GM12864 (cell line): Measurements from ENCODE around the gene CHST12.

ENCODE experiments used
- DNase-seq: peaks from one replicate; pipeline ENCODE4 v3.0.0-alpha.2; 2011; ENCODE audit warnings: low read depth
- H3K4me3 ChIP-seq: 2 replicates; pipeline ENCODE4 v1.5.1; 2011; ENCODE audit warnings: mild to moderate bottlenecking, low read depth, low read length, control low read depth
- TF ChIP-seq, protein P1 (sequence below): IDR thresholded peaks from 2 replicates; pipeline ENCODE4 v1.5.1; 2011; ENCODE audit warnings: low read depth, mild to moderate bottlenecking, moderate library complexity, low read length, control low read depth, inconsistent platforms; ENCODE audit errors: missing control alignments

Gene CHST12

DNA sequence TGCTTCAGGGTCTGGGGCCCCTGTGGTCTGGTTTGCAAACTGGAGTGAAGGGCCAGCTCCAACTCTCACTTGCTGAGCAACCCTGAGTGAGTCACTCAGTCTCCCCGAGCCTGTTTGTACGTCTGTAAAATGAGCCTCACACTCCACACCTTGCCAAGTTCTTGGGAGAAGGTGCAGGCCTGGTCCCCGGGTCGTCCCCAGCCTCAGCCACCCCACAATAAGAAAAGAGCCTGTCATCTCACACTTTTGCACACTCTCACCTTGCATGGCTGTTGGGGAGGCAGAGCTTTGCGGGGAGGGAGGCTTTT lies 67.6 kb downstream of the CHST12 start:
- no peak overlapping the region for H3K4me3 ChIP-seq
- no peak for DNase-seq
- TF ChIP-seq, protein P1, sequence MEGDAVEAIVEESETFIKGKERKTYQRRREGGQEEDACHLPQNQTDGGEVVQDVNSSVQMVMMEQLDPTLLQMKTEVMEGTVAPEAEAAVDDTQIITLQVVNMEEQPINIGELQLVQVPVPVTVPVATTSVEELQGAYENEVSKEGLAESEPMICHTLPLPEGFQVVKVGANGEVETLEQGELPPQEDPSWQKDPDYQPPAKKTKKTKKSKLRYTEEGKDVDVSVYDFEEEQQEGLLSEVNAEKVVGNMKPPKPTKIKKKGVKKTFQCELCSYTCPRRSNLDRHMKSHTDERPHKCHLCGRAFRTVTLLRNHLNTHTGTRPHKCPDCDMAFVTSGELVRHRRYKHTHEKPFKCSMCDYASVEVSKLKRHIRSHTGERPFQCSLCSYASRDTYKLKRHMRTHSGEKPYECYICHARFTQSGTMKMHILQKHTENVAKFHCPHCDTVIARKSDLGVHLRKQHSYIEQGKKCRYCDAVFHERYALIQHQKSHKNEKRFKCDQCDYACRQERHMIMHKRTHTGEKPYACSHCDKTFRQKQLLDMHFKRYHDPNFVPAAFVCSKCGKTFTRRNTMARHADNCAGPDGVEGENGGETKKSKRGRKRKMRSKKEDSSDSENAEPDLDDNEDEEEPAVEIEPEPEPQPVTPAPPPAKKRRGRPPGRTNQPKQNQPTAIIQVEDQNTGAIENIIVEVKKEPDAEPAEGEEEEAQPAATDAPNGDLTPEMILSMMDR, result no peak

DNA sequence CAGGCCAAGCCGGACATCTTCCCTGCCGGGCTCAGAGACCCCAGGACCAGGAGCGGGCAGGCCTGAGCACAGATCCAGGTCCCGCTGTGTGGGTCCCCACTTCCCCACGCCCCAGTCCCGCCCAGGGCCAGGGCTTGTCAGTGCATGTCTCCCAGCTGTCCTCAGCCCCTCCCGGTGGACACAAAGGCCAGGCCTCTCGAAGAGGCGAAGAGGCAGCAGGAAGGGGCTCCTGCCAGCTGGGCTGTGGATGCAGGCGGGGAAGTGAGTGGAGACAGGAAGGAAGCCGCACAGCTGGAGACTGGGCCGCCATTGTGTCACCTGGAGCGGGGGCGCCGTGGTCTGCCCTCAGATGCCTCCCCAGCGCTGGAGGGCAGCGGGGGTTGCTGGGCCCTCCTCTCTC lies 68.0 kb downstream of the CHST12 start:
- no peak overlapping the region for H3K4me3 ChIP-seq
- DNase-seq, result no peak
- TF ChIP-seq, protein P1, result no peak

DNA sequence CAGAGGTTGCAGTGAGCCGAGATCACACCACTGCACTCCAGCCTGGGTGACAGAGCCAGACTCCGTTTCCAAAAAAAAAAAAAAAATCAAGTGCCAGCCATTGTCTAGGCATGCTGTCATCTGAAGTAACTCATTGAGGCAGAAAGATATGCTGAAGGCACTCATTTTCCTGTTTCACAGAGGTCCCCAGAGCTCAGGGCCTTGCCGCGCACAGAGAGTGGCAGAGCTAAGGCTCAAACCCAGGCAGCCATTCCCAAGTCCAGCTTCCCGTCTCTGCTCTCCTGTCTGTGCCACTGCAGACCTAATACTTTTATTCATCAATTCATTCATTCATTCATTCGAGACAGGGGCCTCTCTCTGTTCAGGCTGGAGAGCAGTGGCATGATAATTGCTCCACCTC lies 69.3 kb downstream of the CHST12 start:
- TF ChIP-seq, protein P1, result no peak
- no peak overlapping the region for H3K4me3 ChIP-seq
- no peak for DNase-seq

DNA sequence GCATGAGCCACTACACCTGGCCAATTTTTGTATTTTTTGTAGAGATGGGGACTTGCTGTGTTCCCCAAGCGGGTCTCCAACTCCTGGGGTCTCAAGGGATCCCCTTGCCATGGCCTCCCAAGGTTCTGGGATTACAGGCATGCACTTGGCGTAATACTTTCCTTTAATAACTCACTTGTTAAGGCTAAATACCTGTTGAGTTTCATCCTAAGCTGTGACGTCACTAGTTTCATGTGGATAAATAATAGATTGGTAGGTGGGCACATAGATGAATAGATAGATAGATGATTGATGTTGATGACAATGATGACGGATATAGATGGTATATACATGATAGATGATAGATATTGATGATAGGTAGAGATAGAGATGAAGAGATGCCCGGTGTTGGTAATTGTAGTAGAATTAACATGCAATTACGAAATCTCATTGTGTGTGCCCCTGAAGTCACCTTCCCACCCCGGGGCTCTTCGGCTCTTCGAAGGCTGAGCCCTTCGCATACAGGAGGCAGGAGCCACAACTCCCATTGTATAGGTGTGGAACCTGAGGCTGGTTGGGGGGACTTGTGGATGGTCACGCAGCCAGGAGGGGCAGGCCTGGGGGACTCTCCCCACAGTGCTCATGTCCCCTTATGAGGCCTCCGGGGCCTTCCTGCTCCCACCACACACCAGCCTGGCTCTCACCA lies 70.2 kb downstream of the CHST12 start:
- H3K4me3 ChIP-seq, result no peak overlapping the region
- TF ChIP-seq, protein P1, result no peak
- no peak for DNase-seq

DNA sequence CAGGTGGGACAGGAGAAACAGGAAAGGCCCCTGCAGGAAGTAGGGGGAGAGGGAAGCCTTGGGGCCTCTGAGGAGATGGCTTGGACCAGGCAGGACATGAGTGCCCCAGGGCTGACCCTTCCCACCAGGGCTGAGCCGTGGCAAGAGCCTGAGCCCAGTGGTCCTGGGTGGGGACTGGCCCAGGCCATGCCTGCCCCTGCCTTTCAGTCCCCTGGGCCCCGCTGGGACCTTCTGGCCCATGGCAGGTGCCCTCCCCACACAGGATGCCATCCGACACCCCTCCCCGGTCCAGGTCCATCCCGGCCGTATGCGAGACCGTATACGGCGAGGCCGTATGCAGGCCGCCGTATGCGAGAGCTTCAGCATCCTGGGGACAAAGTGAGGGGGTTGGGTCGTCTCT lies 70.8 kb downstream of the CHST12 start:
- no peak for DNase-seq

DNA sequence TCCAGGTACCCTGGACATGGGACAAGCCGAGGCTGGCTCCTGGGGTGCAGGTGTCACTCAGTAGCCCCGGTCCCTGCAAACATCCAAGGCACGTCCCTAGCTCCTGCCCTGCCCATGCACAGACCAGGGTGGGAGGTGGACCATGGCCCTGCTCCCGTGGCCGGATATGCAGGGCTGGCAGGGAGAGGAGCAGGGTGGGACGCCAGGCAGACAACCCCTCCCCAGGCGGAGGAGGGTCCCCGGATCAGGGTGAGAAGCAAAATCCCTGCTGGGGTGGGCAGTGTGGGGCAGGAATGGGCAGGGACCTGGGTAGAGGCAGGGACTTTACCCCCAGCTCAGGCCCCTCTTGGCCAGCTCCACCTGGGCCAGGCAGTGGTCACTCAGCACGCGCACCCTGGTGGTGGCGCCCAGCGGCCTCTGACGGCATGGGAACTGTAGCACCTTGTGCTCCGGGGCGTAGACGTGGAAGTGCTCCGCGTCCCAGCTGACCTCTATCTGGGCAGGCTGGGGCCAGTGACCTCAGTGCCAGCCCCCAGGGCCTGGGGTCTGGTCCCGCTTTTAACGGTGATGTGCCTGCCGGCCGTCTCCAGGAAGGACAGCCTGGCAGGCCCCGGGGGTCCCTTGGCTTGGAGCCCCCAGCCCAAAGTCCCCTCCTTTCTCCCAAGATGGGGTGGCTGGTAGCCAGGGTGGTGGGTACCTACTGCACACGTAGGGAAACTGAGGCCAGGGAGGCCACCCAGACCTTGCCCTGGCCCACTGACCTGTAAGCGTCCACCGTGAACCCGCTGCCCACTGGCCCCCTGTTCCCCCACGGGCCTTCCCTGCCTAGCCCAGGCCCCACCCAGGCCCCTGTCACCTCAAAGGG lies 71.6 kb downstream of the CHST12 start:
- no peak for DNase-seq
- no peak overlapping the region for H3K4me3 ChIP-seq
- TF ChIP-seq, protein P1, result no peak

More for the DNA sequence above, 70.8 kb downstream of the CHST12 start:
- TF ChIP-seq, protein P1, result no peak
- no peak overlapping the region for H3K4me3 ChIP-seq
